CD1c-positive myeloid dendritic cell (primary cell): ENCODE results near the gene SLC23A3.

Source experiments
- DNase-seq: peaks from one replicate; pipeline ENCODE4 v3.0.0-alpha.2; 2016; ENCODE audit errors: extremely low spot score

SLC23A3 gene

DNA sequence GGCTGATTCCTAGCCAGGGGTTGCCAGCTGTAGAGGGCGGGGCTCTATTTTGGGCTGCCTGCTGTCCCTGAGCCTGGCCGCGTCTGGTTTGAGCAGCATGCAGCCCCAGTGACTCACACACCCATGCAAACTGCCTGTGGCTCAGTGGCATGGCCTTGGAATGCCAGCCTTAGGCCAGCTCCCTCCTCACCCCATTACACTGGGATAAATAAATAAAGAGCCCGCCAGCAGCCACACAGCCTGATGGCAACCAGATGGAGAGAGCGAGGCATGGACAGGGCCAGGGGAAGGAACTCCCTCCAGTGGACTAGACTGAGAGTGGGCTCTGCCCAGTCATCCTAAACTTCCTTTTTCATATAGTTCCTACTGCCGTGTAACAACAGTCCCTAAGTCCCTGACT is 27.5 kb downstream of the SLC23A3 start:
- no peak for DNase-seq

DNA sequence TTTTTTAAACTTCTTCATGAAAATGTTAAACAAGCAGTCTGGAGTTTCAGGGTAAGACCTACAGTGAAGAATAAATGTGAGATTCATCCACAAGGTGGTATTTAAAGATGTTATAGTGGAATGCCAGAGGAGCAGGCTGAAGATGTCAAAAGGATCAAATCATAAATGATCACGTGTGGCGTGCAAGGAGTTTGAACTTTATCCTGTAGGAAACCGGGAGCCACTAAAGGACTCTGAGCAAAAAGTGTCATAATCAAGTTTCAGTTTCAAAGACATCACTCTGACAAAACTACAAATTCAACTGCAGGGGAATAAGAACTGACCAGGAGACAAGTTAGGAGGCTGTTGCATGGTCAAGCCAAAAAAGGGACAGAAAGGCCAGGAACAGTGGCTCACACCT is 29.1 kb downstream of the SLC23A3 start:
- DNase-seq: no peak

DNA sequence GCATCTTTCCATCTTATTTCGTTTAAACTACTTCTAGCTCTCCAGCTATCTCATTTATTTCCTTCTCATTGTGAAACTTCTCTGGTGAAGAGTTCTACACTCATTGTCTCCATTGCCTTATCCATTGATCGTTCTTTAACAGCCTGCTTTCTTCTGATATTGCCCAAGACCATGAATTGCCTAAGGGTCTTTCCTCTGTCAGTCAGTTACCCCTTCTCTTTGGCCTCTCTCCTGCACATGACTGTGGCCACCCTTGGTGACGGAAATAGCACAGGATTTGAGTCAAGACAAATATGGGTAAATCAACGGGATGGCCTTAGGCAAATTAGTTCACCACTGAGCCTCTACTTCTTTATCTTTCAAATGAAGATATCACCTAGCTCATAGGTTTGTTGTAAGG is 35.9 kb downstream of the SLC23A3 start:
- no peak for DNase-seq

DNA sequence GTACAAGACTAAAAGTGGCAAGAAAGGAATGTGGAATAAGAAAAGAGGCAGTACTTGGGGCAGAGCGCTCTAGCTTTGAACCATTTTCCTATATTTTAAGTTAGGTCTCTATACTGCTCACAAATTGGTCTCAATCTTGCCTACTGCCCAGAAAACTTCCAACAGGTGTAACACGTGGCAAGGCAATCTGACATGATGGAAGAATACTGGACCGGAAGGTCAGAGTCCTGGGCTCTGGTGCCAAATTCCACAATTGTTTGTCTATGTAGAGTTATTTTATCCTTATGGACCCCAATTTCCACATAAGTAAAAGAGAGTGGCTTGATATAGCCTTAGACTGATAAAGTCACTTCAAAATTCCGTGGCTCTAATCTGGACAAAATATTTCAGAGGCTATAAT is 38.1 kb downstream of the SLC23A3 start:
- DNase-seq: no peak

DNA sequence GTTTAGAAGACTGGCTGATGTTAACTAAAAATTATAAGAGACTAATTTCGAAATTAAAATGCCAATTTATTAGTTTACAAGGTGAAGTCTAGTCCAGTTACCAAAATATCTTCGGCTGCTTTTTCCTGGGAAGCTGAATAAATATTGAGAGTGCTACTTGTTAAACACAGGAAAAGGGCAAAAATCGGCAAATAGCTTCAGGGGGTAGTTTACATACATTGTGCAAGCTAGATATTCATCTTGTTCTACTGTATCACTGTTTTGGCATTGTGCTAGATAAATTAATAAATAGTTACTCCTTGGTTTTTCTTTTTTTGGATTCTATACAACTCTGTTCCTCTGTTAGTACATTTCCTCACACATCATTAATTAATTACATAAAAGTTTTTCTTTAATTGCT is 38.5 kb downstream of the SLC23A3 start:
- DNase-seq: no peak

DNA sequence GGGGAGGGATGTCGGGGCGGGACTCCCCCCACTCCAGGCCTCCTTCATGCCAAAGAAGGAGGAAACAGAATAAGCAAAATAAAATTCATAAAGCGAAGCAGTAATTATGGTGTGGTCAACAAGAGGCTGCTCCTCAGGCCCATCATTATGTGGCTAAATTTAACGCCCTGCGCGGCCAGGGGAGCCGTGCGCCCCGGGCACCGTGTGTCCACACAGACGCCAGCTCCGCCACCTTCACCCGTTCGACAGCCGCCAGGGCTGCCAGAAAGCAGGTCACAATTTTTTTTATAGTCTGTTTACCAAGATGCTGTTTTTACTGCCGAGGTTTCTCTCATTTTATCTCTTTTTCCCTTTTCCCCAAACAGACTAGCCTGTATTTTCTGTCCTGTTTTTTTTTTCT is 40.2 kb downstream of the SLC23A3 start:
- DNase-seq: no peak

DNA sequence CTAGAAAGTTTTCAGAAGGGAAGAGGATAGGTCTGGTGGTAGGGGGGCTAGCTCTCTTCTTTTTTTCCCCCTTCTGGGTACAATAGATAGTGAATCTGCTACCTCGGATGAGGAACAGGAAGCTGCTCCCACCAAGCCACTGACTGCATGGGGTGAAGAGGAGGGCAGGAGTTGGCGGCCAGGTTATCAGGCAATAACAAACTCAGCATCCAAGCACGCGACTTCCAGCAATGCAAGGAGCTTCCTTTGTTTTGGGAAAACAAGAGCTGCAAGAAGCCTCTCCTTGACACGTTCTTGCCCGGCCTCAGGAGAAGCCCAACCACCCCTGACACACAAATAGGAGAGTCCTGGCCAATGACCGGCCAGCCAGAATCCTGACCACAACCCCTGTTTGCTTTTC is 41.4 kb downstream of the SLC23A3 start:
- DNase-seq: no peak

DNA sequence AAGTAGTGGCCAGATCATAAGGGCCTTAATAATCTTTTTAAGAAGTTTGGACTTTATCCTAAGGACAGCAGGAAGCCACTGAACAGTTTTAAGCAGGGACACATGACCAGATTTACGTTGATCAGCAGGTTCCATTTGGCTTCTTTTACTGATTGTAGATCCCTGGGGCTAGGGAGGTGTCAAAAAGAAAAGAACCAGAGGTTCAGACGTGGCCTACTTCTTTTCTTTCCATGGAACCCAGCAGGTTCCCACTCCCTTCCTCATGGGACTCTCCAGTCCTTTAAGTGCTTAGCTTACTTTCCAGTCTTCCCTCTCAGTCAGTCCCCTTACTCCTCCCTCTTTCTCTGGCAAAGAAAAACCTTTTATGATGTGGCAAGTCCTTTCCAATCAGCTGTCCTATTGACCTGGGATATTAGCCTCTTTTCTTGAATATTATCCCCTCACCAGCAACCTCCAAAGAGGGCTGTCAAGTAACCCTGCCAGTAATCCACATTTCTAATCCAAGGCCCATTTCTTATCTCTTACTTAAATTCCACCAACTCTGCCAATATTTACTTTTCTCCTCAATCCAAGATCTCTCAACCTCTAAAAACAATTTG is 42.7 kb downstream of the SLC23A3 start:
- DNase-seq: no peak

DNA sequence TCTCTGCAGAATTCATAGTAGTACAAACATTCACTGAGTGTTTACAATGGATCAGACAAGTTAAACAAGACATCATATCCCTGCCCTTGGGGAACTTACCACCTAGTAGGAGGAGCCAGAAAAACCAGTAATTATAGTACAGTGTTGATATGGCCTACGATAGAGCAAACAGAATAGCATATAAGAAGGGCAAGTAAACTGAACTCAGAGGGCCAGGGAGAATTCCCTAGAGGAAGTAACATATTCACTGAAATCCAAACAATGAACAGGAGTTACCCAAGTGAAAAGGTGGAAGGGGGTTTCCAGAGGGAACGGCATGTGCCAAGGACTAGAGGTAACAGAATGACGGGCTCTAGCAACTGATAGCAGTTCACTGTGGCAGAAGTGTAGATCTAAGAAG is 43.3 kb downstream of the SLC23A3 start:
- DNase-seq: no peak

DNA sequence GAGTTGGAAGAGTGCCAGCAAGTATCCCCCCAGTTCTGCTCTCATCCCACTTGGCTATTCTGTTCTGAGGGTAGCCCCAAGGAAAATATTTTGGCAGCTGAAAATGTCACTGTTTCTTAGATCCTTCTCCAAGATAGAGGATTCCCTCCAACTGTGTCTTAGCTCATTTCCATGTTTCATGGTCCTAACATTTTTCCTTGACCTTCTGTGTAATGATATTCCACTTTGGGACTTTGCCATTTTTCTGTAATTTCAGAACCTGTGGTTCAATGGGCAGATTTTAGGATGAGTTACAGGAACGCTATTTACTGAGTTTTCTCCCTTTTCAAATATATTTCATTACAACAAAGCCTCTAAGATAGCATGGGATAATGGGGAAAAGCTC is 44.0 kb downstream of the SLC23A3 start:
- DNase-seq: no peak

DNA sequence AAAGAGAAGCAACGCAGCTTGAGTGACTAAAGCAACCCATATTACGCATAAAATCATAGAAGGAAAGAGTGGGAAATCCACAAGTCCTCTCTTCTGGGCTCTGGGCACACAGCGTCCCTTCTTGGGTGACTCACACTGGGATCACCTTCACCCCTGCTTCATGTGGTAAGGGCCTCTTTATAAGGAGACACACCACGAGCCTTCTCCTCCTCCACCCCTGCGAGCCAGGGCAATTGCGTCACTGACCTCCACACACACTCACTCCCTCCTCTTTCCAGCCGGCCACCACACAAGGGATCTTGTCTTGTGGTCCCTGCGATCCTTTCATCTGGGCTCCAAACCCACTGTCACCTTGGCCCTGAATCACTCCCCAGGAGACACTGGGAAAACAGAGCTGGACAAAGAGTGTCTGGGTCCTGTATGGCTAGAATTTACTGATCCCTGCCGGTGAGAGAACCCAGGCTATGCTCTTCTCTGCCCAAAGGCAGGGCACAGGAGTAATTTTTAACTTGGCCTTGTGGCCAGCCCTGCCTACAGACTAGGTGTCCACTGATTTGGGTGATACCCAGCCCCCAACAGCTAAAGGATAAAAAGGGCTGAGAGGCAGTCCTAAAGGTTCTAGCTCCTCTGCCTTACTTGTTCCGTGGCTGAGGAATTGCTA is 44.5 kb downstream of the SLC23A3 start:
- DNase-seq: no peak

DNA sequence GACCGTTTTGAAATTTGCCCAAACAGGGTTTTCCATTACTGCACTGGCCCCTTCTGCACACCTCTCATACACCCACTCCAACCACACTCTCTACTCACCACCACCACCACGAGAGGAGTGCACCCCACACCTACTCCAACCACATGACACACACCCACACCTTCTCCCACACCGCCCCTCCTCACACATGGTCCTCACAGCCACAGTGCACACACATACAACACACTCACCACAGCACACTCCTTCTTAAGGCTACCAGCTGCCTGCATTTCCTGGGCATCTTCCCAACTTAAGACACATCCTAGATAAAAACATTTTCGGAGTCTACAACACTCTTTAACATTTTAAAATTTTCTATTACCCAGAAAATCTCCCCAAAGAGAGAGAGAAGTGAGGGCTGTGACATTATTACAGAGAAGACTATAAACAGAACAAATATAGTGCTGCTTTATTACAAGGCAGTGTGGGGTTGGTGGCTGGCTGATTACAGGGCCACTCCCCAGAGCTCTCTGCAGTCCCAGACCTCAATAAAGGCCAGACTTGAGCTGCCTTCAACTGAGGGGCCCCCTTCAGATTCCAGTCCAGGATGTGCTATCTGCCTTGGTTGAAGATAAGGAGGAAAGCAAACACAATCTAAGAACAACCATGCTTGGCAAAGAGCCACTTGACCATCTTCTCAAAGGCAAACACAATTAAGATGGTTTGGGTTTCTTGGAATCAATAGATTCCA is 45.3 kb downstream of the SLC23A3 start:
- no peak for DNase-seq

DNA sequence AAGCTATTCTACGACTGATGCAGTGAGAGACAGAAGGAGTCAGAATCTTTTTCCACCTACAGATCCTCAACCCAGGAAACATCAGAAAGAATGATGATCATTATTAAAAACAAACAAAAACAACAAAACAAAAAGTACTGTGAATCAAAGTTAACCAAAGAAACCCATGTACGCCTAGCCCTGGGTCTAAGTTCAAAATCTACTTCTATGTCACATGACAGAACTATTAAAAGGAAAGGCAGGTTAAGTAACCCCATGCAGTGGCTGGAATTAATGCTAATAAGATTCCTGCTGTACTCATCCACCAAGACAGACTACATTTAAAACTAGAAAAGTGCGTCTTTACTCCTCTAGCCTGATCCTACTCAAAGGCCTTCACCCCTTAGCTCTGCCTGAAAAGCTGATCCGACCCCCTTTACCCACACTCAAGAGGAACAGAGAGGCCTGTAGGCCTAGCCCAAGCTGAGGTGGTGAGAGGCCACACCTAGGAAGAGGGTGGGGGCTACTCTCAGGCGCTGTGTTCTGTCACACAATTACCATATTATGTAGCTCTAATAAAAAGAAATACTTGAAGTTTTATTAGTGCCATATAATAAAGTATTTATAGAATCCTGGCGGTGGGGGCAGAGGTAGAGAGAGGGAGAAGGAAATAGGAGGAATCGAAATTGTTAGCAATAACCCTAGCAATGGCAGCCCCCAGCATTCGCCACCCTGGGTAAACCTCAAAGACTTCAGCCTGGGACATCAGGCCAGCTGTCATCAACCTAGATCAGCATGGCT is 46.3 kb downstream of the SLC23A3 start:
- DNase-seq: no peak

DNA sequence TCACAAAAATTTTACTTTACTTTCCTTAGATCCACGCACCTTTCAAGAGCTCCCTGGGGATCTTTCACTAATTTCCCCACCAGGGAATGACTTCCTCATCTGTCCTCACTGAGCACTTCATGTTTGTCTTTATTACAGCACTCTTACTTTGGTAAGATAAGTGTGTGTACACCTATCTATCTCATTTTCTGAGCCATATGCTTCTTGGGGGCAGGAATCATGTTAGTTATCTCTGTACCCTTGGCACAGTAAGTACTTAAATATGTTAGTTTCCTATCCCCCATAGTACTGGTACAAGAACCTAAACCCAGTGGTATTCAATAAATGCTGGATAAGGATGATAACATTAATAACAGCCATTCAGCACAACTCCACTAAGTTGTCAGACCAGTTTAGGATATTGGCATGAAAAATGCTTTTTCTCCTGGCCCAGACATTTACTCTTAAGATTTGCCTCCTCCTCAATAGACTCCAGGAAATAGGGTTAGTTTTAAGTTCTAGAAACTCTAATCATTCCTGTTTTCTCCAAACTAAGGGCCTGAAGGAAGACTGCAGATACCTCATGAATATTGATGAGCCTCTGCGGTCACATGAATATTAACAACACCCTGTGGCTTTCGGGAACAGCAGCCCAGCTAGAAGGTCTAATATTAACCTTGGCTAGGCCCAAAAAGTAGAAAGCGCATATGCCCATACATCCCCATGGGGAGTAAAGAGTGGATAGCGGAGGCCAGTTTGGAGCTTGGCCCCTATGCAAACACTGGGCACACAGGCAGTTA is 47.4 kb downstream of the SLC23A3 start:
- DNase-seq: no peak

DNA sequence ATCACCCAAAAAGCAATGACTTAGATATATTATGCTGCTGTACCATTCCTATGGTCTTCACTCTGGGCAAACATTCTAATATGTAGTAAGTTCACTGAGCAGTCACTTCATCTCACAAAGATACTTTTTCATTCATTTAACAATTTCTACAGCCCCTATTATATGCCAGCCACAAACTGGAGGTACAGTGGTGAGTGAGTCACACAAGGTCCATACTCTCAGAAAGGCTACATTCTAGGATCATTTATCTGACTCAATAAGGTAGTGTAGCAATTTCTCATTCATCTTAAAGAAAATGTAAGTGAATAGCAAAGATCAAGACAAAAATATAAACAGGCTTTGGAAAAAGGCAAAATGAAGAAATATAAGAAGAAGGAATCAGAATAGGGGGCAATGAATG is 49.7 kb downstream of the SLC23A3 start:
- DNase-seq: no peak

DNA sequence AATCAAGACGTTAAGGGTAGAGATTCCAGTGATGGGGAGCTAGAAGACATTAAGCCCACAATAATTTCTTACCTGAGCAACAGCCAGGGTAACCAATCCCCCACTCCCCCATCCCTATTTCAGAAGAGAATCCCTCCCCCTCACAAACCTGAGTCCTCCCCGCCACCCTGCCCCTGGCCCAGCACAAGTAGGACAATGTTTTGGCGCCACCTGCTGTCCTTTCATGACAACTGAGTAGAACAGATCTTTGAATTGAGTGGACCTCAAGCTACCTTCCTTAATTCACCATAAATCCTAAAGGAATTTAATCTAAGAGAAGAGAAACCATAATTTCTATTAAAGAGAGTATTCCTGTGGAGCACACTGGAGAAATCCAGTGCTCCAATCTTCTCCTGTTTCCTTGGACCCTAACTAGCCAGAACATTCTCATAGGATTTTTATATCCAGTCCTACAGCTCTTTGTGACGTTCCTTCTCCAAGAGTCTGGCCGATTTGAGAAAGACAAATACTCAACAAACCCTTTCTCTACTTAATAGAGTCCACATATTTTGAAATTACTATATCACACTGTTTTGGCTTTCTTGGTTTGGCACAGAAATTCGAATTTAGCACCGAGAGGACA is 50.3 kb downstream of the SLC23A3 start:
- peak; percentile 70 for DNase-seq

DNA sequence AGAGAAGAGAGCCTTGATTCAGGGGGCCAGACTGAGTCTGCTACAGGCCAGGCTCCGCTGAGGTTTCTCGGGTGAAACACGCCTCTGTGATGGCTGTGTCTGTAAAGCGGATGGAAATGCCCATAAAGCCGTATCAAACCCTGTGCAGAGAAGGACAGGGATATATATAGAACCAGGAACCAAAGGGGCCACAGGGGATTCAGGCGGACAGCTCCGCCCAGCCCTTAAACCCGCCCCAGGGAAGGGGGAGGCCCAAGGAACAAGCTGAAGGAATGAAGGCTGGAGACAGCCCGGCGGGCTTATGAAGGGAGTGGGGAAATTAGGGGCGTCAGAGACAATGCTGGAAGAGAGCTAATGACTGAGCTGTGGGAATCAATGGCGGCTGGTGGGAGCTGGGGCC is 51.3 kb downstream of the SLC23A3 start:
- no peak for DNase-seq

DNA sequence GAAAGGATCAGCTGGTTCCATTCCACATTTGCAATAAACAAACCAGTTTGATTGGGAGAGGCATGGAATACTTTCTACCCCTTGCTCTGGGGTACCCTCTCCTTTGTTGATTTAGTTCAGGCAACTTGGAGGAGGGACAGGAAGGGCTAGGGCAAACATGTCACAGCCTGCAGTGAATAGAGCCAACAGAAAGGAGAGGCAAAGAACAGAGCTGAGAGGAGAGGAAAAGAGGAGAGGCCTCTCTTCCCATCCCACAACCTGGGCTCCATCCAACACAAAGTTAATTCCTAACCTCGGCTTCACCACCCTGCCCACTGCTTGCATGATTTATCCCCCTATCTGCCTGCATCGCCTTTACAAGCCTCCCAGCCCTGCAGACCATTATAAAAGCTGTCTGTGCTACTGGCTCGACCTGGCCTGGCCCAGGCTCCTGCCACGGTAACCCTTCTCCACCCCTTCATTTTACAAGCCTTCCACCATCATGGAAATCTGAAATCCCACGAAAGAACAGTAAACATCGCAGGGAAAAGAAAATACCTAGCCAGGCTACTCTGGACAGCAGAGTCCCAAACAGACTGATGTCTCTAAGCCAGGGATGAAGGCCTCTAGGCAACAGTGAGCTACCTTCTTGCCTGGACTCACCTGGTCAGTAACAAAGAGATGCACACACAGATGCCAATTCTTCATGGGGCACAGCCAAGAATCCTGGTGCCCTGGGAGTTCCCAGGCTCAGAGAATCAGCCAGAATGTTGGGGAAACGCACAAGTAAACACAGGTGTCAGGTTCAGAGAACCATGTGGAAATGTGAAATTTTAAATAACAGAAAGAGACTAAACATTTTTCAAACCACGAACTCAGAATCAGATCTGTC is 52.8 kb downstream of the SLC23A3 start:
- DNase-seq: no peak

DNA sequence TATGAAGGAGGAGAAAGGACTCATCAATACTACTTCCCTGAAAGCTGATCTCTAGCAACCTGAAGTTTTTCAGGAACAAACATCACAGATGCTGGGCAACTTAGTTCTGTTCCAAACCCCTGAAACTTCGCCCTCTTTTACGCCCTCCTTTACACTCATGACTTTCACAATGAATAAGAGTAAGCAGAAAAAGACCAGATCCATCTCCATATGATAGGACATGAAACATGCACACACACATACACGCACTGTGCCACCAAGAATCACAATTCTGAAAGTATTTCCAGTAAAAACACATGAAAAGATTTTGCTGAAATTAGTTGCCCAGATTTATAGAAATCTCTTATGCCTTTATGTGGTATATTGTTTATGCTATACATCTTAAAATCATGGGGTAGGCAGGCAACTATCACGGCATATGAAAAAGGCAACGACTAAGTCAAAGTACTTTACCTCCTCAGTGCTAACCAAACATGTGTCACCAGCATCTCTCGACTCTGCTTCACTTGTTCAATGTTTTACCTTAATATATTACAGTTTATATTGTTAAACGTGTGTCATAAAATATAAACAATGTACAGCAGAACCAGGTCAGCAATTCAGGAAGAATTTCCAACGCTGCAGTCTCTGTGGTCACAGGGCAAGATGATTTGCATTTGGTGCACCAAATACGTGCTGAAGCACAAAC is 57.0 kb downstream of the SLC23A3 start:
- peak; percentile 13 for DNase-seq

DNA sequence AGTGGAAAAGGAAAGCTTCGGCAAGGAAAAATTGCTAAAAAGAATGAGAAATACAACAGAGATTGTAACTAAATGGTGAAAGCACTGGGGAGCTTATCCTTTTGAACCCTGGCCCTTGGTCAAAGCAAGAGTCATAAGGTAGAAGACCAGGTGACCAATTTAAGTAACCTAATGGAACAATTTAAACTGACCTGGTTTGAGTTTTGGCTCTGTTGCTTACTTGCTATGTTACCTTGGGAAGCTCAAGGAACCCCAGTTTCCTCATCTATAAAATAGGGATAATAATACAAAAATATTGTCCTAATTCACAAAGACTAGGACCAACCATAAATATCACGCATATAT is 57.8 kb downstream of the SLC23A3 start:
- DNase-seq: no peak
